Spleen (tissue), 11 donors: ENCODE measurements around the gene PAGE4. TPM values are rescaled to one million over a fixed set of nuclear protein-coding genes. Genes with fewer than 3 reads are reported as not detected.

Experiments
- DNase-seq: peaks from one replicate; pipeline ENCODE4 v3.0.0-alpha.2; 2020
- H3K27ac ChIP-seq, 8 donors: fragments of 200-600 bp; sonication (generic) in 7 of 8; 1 replicate in 4 of 8; 2 replicates in 4 of 8; pipeline versions ENCODE4 v1.5.0 to v1.8.0; 2016 to 2021; ENCODE audit warnings: inconsistent platforms in 4 of 8, mild to moderate bottlenecking in 4 of 8, moderate library complexity in 1 of 8
- H3K27me3 ChIP-seq, 7 donors: fragments of 200-600 bp; sonication (generic) in 6 of 7; replicated peaks in 1 of 7; 1 replicate in 4 of 7; 2 replicates in 3 of 7; pipeline versions ENCODE4 v1.5.0 to v1.8.0; 2016 to 2021; ENCODE audit warnings: inconsistent platforms in 3 of 7, mild to moderate bottlenecking in 1 of 7
- H3K36me3 ChIP-seq, 6 donors: fragments of 200-600 bp; sonication (generic) in 5 of 6; 1 replicate in 4 of 6; 2 replicates in 2 of 6; pipeline versions ENCODE4 v1.5.0 to v1.8.0; 2016 to 2021; ENCODE audit warnings: inconsistent platforms in 2 of 6
- H3K4me1 ChIP-seq, 6 donors: fragments of 200-600 bp; sonication (generic) in 5 of 6; 1 replicate in 3 of 6; 2 replicates in 3 of 6; pipeline versions ENCODE4 v1.5.0 to v1.8.0; 2016 to 2021; ENCODE audit warnings: inconsistent platforms in 3 of 6
- H3K4me3 ChIP-seq, 8 donors: fragments of 200-600 bp; sonication (generic) in 7 of 8; 1 replicate in 4 of 8; 2 replicates in 4 of 8; pipeline versions ENCODE4 v1.5.0 to v1.8.0; 2016 to 2021; ENCODE audit warnings: inconsistent platforms in 4 of 8, mild to moderate bottlenecking in 4 of 8, moderate library complexity in 2 of 8
- H3K9me3 ChIP-seq, 8 donors: fragments of 200-600 bp; sonication (generic) in 7 of 8; 1 replicate in 4 of 8; 2 replicates in 4 of 8; pipeline versions ENCODE4 v1.5.0 to v1.8.0; 2016 to 2021; ENCODE audit warnings: inconsistent platforms in 4 of 8
- CTCF ChIP-seq, 11 experiments: fragments of 200-600 bp in 7 of 11; fragments of 450-650 bp in 4 of 11; sonication (generic) in 4 of 11; IDR thresholded peaks in 8 of 11; conservative IDR thresholded peaks in 3 of 11; 1 replicate in 7 of 11; 2 replicates in 4 of 11; pipeline versions ENCODE4 v1.4.0 to v1.8.0; 2016 to 2021; ENCODE audit warnings: antibody characterized with exemption in 11 of 11, inconsistent platforms in 4 of 11, mild to moderate bottlenecking in 1 of 11
- POLR2A ChIP-seq, 3 donors: fragments of 450-650 bp; IDR thresholded peaks; one replicate each; pipeline ENCODE4 v1.5.1; 2017; ENCODE audit warnings: antibody characterized with exemption in 3 of 3, mild to moderate bottlenecking in 1 of 3
- POLR2AphosphoS5 ChIP-seq, 3 donors: sonication (generic); formaldehyde crosslinking; IDR thresholded peaks; one replicate each; pipeline ENCODE4 v1.5.1; 2017; ENCODE audit warnings: antibody characterized with exemption in 3 of 3
- WGBS, 5 donors: extraction: QIAGEN DNeasy Blood & Tissue Kit in 3 of 5; methylation state at CpG; one replicate each; pipeline versions ENCODE4 v1.1.5 to v1.1.7; 2013 to 2018; 5-methylcytosine and 5-hydroxymethylcytosine counted together
- intact Hi-C: fragments of 100-400 bp; cut with DNase I; formaldehyde crosslinking; loops from one replicate; pipeline ENCODE4 v1.15.0; 2023; ENCODE audit warnings: low total_unique reads
- polyA plus RNA-seq, 3 donors: library from polyadenylated mRNA; stranded (reverse); fragments of 200-250 nt; gene quantifications; one replicate each; pipeline ENCODE4 v1.2.1, GENCODE V29; 2013
- total RNA-seq, 7 donors: library from RNA; depleted of rRNA in 3 of 7; stranded (reverse); fragments of >200 nt in 3 of 7; fragmentation: NEBNext Ultra II Directional in 4 of 7; extraction: Animal tissue kit (Norgen Biotek cat#: 25700) in 4 of 7; gene quantifications; one replicate each; pipeline versions ENCODE4 v1.1.0 to v1.2.1, GENCODE V29; 2016 to 2021
- donor health status: healthy with polysubstance abuse.
- donor health status: DM: no; HTN: no; CAD: no; lungs with moderate emphysema.
- donor health status: DM: no; HTN: no; CAD: no.
- donor health status: Bipolar disorder and iron deficiency.
- donor health status: healthy.
- donor health status: DM: no; HTN: no; CAD: no.
- donor health status: DM: yes; HTN: yes; CAD: no.

Gene PAGE4
- total and polyA plus RNA-seq, 10 donors = not detected

DNA sequence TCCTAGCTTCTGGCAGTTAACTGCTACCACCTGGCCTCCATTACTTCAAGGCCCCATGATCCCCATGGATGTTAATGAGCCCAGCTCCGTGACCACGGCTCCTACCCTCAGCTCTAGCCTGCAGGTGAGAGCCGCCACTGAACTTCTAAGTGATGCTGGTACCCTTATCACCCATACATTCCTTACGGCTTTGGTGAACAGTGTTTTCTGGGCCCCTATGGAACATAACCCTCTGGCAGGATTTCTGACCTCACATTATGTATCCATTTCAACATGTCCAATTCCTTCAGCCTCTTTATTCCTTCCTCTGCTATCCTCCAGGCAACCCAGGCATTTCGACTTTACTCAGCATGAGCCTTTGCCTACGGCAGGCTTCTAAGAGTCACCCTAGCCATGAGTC is 24.6 kb downstream of the PAGE4 start:
- Histone ChIP-seq H3K9me3 (no peaks in the 10 kb centered on the region), H3K4me1 (no peaks in the 10 kb centered on the region), H3K27me3 (no peaks in the 10 kb centered on the region), H3K36me3 (no peaks in the 10 kb centered on the region), H3K27ac (no peak overlapping the region), H3K4me3 (no peak overlapping the region)
- 82 to 93% (median 86%) methylated on average over 6 of the region's 6 CpGs for WGBS, 5 donors
- DNase-seq = no peak
- TF ChIP-seq POLR2A (IDR thresholded peaks at IDR 0.05) = no peak
- no peak for TF ChIP-seq CTCF (IDR thresholded peaks at IDR 0.05 in 8 of 11, conservative IDR thresholded peaks at IDR 0.05 in 3 of 11)
- TF ChIP-seq POLR2AphosphoS5 (IDR thresholded peaks at IDR 0.05) = no peak
- intact Hi-C loops = no loop called here

DNA sequence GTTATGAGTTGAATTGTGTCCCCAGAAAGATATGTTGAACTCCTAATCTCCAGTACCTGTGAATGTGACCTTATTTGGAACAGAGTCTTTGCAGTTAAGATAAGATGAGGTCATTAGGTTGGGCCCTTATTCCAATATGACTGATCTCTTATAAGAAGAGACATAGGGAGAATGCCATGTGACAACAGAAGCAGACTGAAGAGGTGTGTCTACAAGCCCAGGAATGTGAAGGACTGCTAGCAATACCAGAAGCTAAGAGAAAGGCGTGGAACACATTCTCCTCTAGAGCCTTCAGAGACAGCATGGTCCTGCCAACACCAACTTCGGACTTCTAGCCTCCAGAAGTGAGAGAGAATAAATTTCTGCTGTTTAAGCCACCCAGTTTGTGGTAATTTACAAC is 27.7 kb downstream of the PAGE4 start:
- no peaks in the 10 kb centered on the region for H3K4me1 ChIP-seq
- no peaks in the 10 kb centered on the region for H3K36me3 ChIP-seq
- H3K27me3 ChIP-seq = no peaks in the 10 kb centered on the region
- intact Hi-C loops = no loop called here
- H3K4me3 ChIP-seq = no peak overlapping the region
- no peaks in the 10 kb centered on the region for H3K9me3 ChIP-seq
- H3K27ac ChIP-seq = no peak overlapping the region
- no peak for TF ChIP-seq POLR2AphosphoS5 (IDR thresholded peaks at IDR 0.05)
- TF ChIP-seq CTCF (IDR thresholded peaks at IDR 0.05 in 8 of 11, conservative IDR thresholded peaks at IDR 0.05 in 3 of 11) = no peak
- TF ChIP-seq POLR2A (IDR thresholded peaks at IDR 0.05) = no peak
- DNase-seq = no peak
- 47 to 83% (median 76%) methylated on average over 2 of the region's 2 CpGs for WGBS, 5 donors

DNA sequence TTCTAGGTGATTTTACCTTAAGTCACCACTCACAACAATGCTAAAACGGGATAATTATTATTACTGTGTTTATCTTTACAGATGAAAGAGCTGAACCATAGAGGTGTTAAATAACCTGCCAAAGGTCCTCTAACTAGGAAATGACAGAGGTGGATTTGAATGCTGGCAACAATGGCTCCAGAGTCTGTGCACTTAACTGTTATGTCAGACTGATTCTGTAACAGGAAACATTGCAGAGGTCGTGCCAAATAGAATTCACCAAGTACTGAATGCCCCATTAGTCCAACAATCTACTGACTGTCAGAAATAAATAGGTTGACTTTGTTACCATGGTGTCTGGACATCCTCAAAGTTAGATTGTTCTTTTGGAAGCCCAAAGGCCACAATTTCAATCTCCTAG is 29.2 kb downstream of the PAGE4 start:
- Histone ChIP-seq H3K4me3 (no peak overlapping the region), H3K27ac (no peak overlapping the region), H3K36me3 (no peaks in the 10 kb centered on the region), H3K27me3 (peaks cover 0 to 5% (median 0%) of the 10 kb centered on the region in 7 donors), H3K9me3 (no peaks in the 10 kb centered on the region), H3K4me1 (no peaks in the 10 kb centered on the region)
- 31 to 48% (median 38%) methylated on average over 2 of the region's 2 CpGs for WGBS, 5 donors
- TF ChIP-seq POLR2AphosphoS5 (IDR thresholded peaks at IDR 0.05) = no peak
- no peak for TF ChIP-seq POLR2A (IDR thresholded peaks at IDR 0.05)
- TF ChIP-seq CTCF (IDR thresholded peaks at IDR 0.05 in 8 of 11, conservative IDR thresholded peaks at IDR 0.05 in 3 of 11) = no peak
- no peak for DNase-seq
- intact Hi-C loops = no loop called here

DNA sequence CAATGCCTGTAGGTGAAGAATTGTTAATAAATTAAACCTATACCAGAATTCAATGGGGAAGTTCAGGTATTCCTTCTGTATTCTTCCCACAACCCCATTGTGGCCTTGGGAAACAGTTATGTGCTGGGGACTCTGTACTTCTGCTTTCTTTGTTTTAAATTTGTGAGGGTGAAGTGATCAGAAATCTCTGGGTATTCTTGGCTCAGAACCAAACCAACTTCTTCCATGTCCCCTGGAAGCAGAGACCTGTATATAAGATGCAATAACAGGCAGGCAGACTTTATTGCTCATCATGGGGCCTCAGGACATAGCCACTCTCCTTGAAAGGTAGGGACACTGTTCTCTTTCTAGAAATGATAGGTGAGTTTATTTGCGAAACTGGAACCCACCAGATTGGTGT is 30.4 kb downstream of the PAGE4 start:
- Histone ChIP-seq H3K9me3 (no peaks in the 10 kb centered on the region), H3K4me1 (no peaks in the 10 kb centered on the region), H3K27me3 (peaks cover 0 to 5% (median 0%) of the 10 kb centered on the region in 7 donors), H3K27ac (no peak overlapping the region), H3K36me3 (no peaks in the 10 kb centered on the region), H3K4me3 (no peak overlapping the region)
- DNase-seq = no peak
- TF ChIP-seq POLR2AphosphoS5 (IDR thresholded peaks at IDR 0.05) = no peak
- no peak for TF ChIP-seq CTCF (IDR thresholded peaks at IDR 0.05 in 8 of 11, conservative IDR thresholded peaks at IDR 0.05 in 3 of 11)
- no peak for TF ChIP-seq POLR2A (IDR thresholded peaks at IDR 0.05)
- 91 to 100% (median 92%) methylated on average over 1 of the region's 1 CpG for WGBS, 5 donors
- intact Hi-C loops = no loop called here
